CD4-positive, alpha-beta memory T cell (primary cell): ENCODE results near the gene OSBPL8. TPM values are rescaled to one million over a fixed set of nuclear protein-coding genes. Genes with fewer than 3 reads are reported as not detected.
A peak's percentile ranks its signal among the peaks of the same experiment; 100 is the strongest.
"Not testable (repeated sequence)": the region's sequence is repeated elsewhere in the genome, so short reads cannot be mapped to it uniquely, and the experiment has no call there.

Experiments
- CTCF ChIA-PET: fragments of 350-600 bp; sonication (Branson Sonifier 250); formaldehyde crosslinking; loops from one replicate; lab custom pipeline; 2021; ENCODE audit warnings: inconsistent platforms; ENCODE audit not compliant: partially characterized antibody; lab: Charles Lee
- POLR2A ChIA-PET: fragments of 350-600 bp; sonication (Branson Sonifier 250); formaldehyde crosslinking; loops from one replicate; lab custom pipeline; 2021; ENCODE audit not compliant: partially characterized antibody; lab: Charles Lee
- DNase-seq, 5 donors: peaks; one replicate each; pipeline versions ENCODE4 v3.0.0 to v3.0.0-alpha.2; 2020 to 2022; ENCODE audit warnings: mixed read lengths in 1 of 5
- H3K27ac ChIP-seq: one replicate; pipeline ENCODE4 v1.7.0; 2013; ENCODE audit warnings: low read depth, low read length
- H3K27me3 ChIP-seq: 2 replicates; pipeline ENCODE4 v1.7.0; 2013; ENCODE audit warnings: mild to moderate bottlenecking, low read length, moderate library complexity; ENCODE audit not compliant: insufficient read depth
- H3K36me3 ChIP-seq: 2 replicates; pipeline ENCODE4 v1.7.0; 2013; ENCODE audit warnings: mild to moderate bottlenecking, low read length, moderate library complexity; ENCODE audit not compliant: insufficient read depth
- H3K4me1 ChIP-seq: 2 replicates; pipeline ENCODE4 v1.7.0; 2013; ENCODE audit warnings: mild to moderate bottlenecking, low read length, moderate library complexity; ENCODE audit not compliant: insufficient read depth
- H3K4me3 ChIP-seq, 2 donors: one replicate each; pipeline ENCODE4 v1.7.0; 2013; ENCODE audit warnings: low read length in 2 of 2, mild to moderate bottlenecking in 1 of 2
- H3K9me3 ChIP-seq, 2 donors: one replicate each; pipeline ENCODE4 v1.7.0; 2013; ENCODE audit warnings: low read length in 2 of 2, control low read depth in 1 of 2; ENCODE audit not compliant: control insufficient read depth in 1 of 2
- H3K27ac Mint-ChIP-seq, 7 donors: one replicate each; pipeline ENCODE4 v1.8.0; 2020 to 2021; ENCODE audit warnings: mixed read lengths in 7 of 7, mild to moderate bottlenecking in 6 of 7, inconsistent platforms in 3 of 7, moderate library complexity in 3 of 7
- H3K27me3 Mint-ChIP-seq, 2 donors: one replicate each; pipeline ENCODE4 v1.8.0; 2020 to 2021; ENCODE audit warnings: mixed read lengths in 2 of 2
- H3K36me3 Mint-ChIP-seq, 2 donors: one replicate each; pipeline ENCODE4 v1.8.0; 2020 to 2021; ENCODE audit warnings: mixed read lengths in 2 of 2, inconsistent platforms in 1 of 2, mild to moderate bottlenecking in 1 of 2
- H3K4me1 Mint-ChIP-seq, 4 donors: one replicate each; pipeline ENCODE4 v1.8.0; 2020 to 2021; ENCODE audit warnings: mixed read lengths in 4 of 4, mild to moderate bottlenecking in 1 of 4
- H3K4me3 Mint-ChIP-seq, 8 donors: one replicate each; pipeline ENCODE4 v1.8.0; 2020 to 2021; ENCODE audit warnings: mixed read lengths in 8 of 8, mild to moderate bottlenecking in 7 of 8, moderate library complexity in 6 of 8, inconsistent platforms in 3 of 8
- H3K9me3 Mint-ChIP-seq, 8 donors: one replicate each; pipeline ENCODE4 v1.8.0; 2020 to 2021; ENCODE audit warnings: mixed read lengths in 8 of 8, mild to moderate bottlenecking in 5 of 8, inconsistent platforms in 3 of 8, moderate library complexity in 1 of 8
- intact Hi-C: fragments of 100-400 bp; cut with micrococcal nuclease; formaldehyde crosslinking; loops from one replicate; pipeline ENCODE4 v1.15.1; 2023
- polyA plus RNA-seq, 2 donors: library from polyadenylated mRNA; unstranded; fragments of 300-500 nt; fragmentation: Illumina TruSeq; gene quantifications; one replicate each; pipeline ENCODE4 v1.2.3, GENCODE V29; 2021
- total RNA-seq, 2 experiments: library from RNA; stranded (reverse); gene quantifications; one replicate each; pipeline ENCODE4 v1.2.3, GENCODE V29; 2021

The OSBPL8 gene
- total and polyA plus RNA-seq, 4 experiments from 2014 or later: 126 to 143 (median 129) TPM

- H3K4me1 ChIP-seq: no peaks in the 10 kb centered on the region
- H3K9me3 Mint-ChIP-seq: peaks cover 0 to 2% (median 0%) of the 10 kb centered on the region in 8 donors
- POLR2A ChIA-PET: no interaction called here
- no peak overlapping the region for H3K4me3 ChIP-seq
- CTCF ChIA-PET: interaction anchor here (0.6 kb wide), 1 partner anchor 13 kb away, joined by 3 read pairs; no protein-coding TSS in a partner anchor
- H3K4me3 Mint-ChIP-seq: no peak overlapping the region
- H3K27me3 Mint-ChIP-seq: no peaks in the 10 kb centered on the region
- peak overlapping the region in 2 of 7 donors; percentile 47 to 66 for H3K27ac Mint-ChIP-seq
- DNase-seq: no peak
- intact Hi-C loops: no loop called here
- no peaks in the 10 kb centered on the region for H3K27me3 ChIP-seq
- peaks cover 37 to 41% of the 10 kb centered on the region in 2 donors for H3K36me3 Mint-ChIP-seq
- H3K4me1 Mint-ChIP-seq: peaks cover 22 to 39% (median 30%) of the 10 kb centered on the region in 4 donors
- H3K9me3 ChIP-seq: no peaks in the 10 kb centered on the region
- no peak overlapping the region for H3K27ac ChIP-seq
- no peaks in the 10 kb centered on the region for H3K36me3 ChIP-seq
These were observed 58.2 kb downstream of the OSBPL8 start for GRCh38 chr12:76501390-76501789.

DNA sequence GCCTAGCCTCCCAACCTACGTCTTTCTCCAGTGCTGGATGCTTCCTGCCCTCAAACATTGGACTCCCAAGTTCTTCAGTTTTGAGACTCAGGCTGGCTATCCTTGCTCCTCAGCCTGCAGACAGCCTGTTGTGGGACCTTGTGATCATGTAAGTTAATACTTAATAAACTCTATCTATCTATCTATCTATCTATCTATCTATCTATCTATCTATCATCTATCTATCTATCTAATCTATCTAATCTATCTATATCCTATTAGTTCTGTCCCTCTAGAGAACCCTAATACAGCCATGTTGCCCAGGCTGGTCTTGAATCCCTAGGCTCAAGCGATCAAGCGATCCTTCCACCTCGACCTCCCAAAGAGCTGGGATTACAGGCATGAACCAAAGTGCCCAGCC, 60.4 kb downstream of the OSBPL8 start:
- H3K4me3 ChIP-seq, H3K36me3 ChIP-seq, DNase-seq, H3K27me3 Mint-ChIP-seq, intact Hi-C loops, H3K4me1 ChIP-seq, H3K27me3 ChIP-seq, H3K9me3 ChIP-seq, POLR2A ChIA-PET, H3K27ac Mint-ChIP-seq, H3K27ac ChIP-seq, H3K4me3 Mint-ChIP-seq: not testable (repeated sequence)
- peaks cover 5 to 22% (median 14%) of the 10 kb centered on the region in 8 donors for H3K9me3 Mint-ChIP-seq
- CTCF ChIA-PET: interaction anchor here (1.1 kb wide), 1 partner anchor 88 kb away, joined by 3 read pairs; no protein-coding TSS in a partner anchor
- peaks cover 37 to 53% of the 10 kb centered on the region in 2 donors for H3K36me3 Mint-ChIP-seq
- peaks cover 24 to 37% (median 32%) of the 10 kb centered on the region in 4 donors for H3K4me1 Mint-ChIP-seq

DNA sequence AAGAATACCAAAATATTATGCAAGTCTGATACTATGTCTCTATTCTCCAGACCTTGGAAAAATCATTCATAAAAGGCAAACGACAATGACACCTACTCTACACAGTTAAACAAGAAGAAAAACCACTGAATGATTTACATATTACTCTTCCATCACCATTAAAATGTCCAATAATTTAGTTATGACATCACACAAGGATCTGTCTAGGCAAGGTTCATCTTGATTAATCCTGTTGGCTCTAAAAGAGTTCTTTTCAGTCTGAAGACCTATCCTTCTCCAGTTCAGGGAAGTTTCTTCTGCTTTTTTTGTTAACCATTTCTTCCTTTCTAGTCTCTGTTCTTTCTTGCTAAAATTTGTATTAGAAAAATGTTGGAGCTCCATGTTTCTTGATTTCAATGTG, 64.0 kb downstream of the OSBPL8 start:
- Histone ChIP-seq H3K9me3 (peaks cover 0 to 8% of the 10 kb centered on the region in 2 donors), H3K27me3 (no peaks in the 10 kb centered on the region), H3K4me1 (peaks cover 3% of the 10 kb centered on the region), H3K36me3 (no peaks in the 10 kb centered on the region), H3K4me3 (no peak overlapping the region), H3K27ac (no peak overlapping the region)
- no peaks in the 10 kb centered on the region for H3K27me3 Mint-ChIP-seq
- ChIA-PET POLR2A (no interaction called here), CTCF (interaction anchor here (1.1 kb wide), 1 partner anchor 91 kb away, joined by 4 read pairs; no protein-coding TSS in a partner anchor)
- H3K9me3 Mint-ChIP-seq: peaks cover 5 to 32% (median 29%) of the 10 kb centered on the region in 8 donors
- H3K36me3 Mint-ChIP-seq: peaks cover 33 to 58% of the 10 kb centered on the region in 2 donors
- peaks cover 18 to 41% (median 28%) of the 10 kb centered on the region in 4 donors for H3K4me1 Mint-ChIP-seq
- no peak overlapping the region for H3K4me3 Mint-ChIP-seq
- H3K27ac Mint-ChIP-seq: peak overlapping the region in 3 of 7 donors; percentile 13 to 66 (median 58)
- intact Hi-C loops: no loop called here
- DNase-seq: no peak

DNA sequence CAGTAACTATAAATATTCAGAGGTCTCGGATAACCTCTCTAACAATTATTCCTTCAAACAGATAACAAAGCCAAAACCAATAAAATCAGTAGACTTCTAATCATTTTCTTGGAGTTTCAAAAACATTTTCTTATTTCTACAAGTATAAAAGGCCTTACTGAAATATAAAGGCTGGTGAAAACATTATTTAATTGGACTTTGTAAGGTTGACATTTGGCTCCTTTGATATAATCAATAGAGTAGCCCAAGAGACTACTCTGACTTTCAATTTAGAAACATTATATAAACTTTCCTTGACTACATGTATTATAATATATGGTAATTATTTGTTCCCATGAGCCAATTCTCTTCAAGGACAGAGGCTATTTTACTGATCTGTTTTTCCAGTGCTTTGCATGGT, 68.3 kb downstream of the OSBPL8 start:
- DNase-seq: no peak
- no peak overlapping the region for H3K27ac Mint-ChIP-seq
- peaks cover 54 to 59% of the 10 kb centered on the region in 2 donors for H3K36me3 Mint-ChIP-seq
- CTCF ChIA-PET: no interaction called here
- Histone ChIP-seq H3K27me3 (no peaks in the 10 kb centered on the region), H3K27ac (no peak overlapping the region), H3K4me3 (no peak overlapping the region), H3K9me3 (peaks cover 0 to 8% of the 10 kb centered on the region in 2 donors), H3K36me3 (no peaks in the 10 kb centered on the region), H3K4me1 (peaks cover 12% of the 10 kb centered on the region)
- POLR2A ChIA-PET: no interaction called here
- H3K4me1 Mint-ChIP-seq: peaks cover 31 to 53% (median 42%) of the 10 kb centered on the region in 4 donors
- peaks cover 5 to 32% (median 29%) of the 10 kb centered on the region in 8 donors for H3K9me3 Mint-ChIP-seq
- H3K4me3 Mint-ChIP-seq: no peak overlapping the region
- intact Hi-C loops: no loop called here
- no peaks in the 10 kb centered on the region for H3K27me3 Mint-ChIP-seq

DNA sequence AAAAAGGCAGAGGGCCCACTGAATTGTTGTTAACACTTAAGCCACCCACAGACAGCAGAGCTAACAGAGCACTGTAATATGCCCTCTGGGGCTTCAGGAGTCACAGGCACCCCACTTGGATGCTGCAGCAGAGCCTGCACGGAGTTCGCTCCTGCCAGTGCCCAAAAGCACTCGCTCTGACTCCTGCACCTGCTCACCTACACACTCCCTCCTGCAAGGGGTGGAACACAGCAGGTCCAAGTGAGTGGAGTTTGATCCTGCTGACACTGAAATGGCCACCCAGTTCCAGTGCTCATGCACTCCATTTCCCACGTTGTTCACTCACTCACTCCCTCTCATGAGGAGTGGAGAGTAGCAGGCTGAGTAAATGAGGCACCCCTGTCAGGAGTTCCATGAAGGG, 68.8 kb downstream of the OSBPL8 start:
- H3K27me3 Mint-ChIP-seq: no peaks in the 10 kb centered on the region
- peaks cover 54 to 56% of the 10 kb centered on the region in 2 donors for H3K36me3 Mint-ChIP-seq
- no peak for DNase-seq
- Histone ChIP-seq H3K4me3 (no peak overlapping the region), H3K9me3 (peaks cover 0 to 8% of the 10 kb centered on the region in 2 donors), H3K27me3 (no peaks in the 10 kb centered on the region), H3K4me1 (peaks cover 12% of the 10 kb centered on the region), H3K27ac (no peak overlapping the region), H3K36me3 (no peaks in the 10 kb centered on the region)
- peaks cover 28 to 48% (median 39%) of the 10 kb centered on the region in 4 donors for H3K4me1 Mint-ChIP-seq
- H3K27ac Mint-ChIP-seq: peak overlapping the region in 2 of 7 donors; percentile 10 to 56
- ChIA-PET POLR2A (no interaction called here), CTCF (no interaction called here)
- intact Hi-C loops: no loop called here
- H3K4me3 Mint-ChIP-seq: peak overlapping the region in 1 of 8 donors; percentile 17
- peaks cover 1 to 27% (median 25%) of the 10 kb centered on the region in 8 donors for H3K9me3 Mint-ChIP-seq

DNA sequence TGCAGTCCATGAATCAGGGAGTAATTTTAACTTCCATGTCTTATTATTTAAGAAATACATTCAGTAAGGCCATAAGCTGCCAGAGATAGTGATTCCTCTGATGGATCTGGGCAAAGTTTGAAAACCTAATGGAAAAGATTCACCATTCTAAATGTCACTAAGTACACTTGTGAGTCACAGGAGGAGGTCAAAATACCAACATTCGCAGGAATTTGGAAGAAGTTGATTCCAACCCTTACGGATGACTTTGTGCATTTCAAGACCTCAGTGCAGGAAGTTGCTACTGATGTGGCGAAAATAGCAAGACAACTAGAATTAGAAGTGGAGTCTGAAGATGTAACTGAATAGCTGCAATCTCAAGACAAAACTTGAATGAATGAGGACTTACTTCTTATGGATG, 69.8 kb downstream of the OSBPL8 start:
- H3K4me1 Mint-ChIP-seq: peaks cover 28 to 45% (median 37%) of the 10 kb centered on the region in 4 donors
- H3K36me3 Mint-ChIP-seq: peaks cover 46 to 49% of the 10 kb centered on the region in 2 donors
- Histone ChIP-seq H3K9me3 (peaks cover 0 to 8% of the 10 kb centered on the region in 2 donors), H3K4me1 (peaks cover 12% of the 10 kb centered on the region), H3K27ac (no peak overlapping the region), H3K36me3 (no peaks in the 10 kb centered on the region), H3K27me3 (no peaks in the 10 kb centered on the region), H3K4me3 (no peak overlapping the region)
- POLR2A ChIA-PET: no interaction called here
- no peaks in the 10 kb centered on the region for H3K27me3 Mint-ChIP-seq
- CTCF ChIA-PET: no interaction called here
- DNase-seq: no peak
- peak overlapping the region in 3 of 7 donors; percentile 19 to 70 (median 35) for H3K27ac Mint-ChIP-seq
- H3K9me3 Mint-ChIP-seq: peaks cover 0 to 23% (median 17%) of the 10 kb centered on the region in 8 donors
- intact Hi-C loops: no loop called here
- H3K4me3 Mint-ChIP-seq: no peak overlapping the region

DNA sequence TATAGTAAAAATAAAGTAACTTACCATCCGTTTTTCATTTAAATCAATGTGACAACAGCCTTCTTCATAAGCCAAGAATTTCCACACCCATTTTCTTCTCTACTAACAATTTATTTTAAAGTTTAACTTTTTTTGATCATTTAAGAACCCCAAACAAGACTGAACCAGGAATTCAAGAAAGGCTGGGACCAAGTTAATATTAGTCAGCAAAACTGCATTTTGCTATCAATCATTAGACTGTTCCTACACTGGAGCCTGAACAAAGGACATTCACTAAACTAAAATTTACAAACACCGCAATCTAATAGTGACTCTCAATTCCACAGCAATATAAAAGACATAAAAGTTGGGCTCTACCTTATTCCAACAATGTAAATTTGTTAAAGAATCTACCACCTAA, 73.6 kb downstream of the OSBPL8 start:
- no peak overlapping the region for H3K4me3 Mint-ChIP-seq
- H3K9me3 Mint-ChIP-seq: no peaks in the 10 kb centered on the region
- DNase-seq: no peak
- H3K4me1 Mint-ChIP-seq: peaks cover 24 to 30% (median 28%) of the 10 kb centered on the region in 4 donors
- peaks cover 12% of the 10 kb centered on the region for H3K4me1 ChIP-seq
- H3K36me3 Mint-ChIP-seq: peaks cover 28 to 44% of the 10 kb centered on the region in 2 donors
- no peaks in the 10 kb centered on the region for H3K36me3 ChIP-seq
- H3K27me3 Mint-ChIP-seq: no peaks in the 10 kb centered on the region
- H3K27ac Mint-ChIP-seq: peak overlapping the region in 1 of 7 donors; percentile 55
- ChIA-PET CTCF (interaction anchor here (1.2 kb wide), 1 partner anchor 60 kb away, joined by 3 read pairs; no protein-coding TSS in a partner anchor), POLR2A (no interaction called here)
- H3K27me3 ChIP-seq: no peaks in the 10 kb centered on the region
- intact Hi-C loops: no loop called here
- H3K27ac ChIP-seq: no peak overlapping the region
- H3K9me3 ChIP-seq: no peaks in the 10 kb centered on the region
- no peak overlapping the region for H3K4me3 ChIP-seq
